Body of pancreas (tissue), 4 donors: ENCODE data around the gene TTPAL. TPM values are rescaled to one million over a fixed set of nuclear protein-coding genes. Genes with fewer than 3 reads are reported as not detected.

ENCODE experiments used
- ATAC-seq: fragments of 150-250 bp; one replicate; pipeline ENCODE4 v1.9.1; 2016
- DNase-seq, 4 donors: peaks; one replicate each; pipeline ENCODE4 v3.0.0-alpha.2; 2019
- H3K27ac ChIP-seq, 4 donors: fragments of 200-600 bp; sonication (generic); 1 replicate in 3 of 4; 2 replicates in 1 of 4; pipeline versions ENCODE4 v1.5.1 to v1.6.1; 2016 to 2019; ENCODE audit warnings: mild to moderate bottlenecking in 1 of 4, mixed read lengths in 1 of 4, moderate library complexity in 1 of 4
- H3K27me3 ChIP-seq, 2 donors: fragments of 200-600 bp; sonication (generic); one replicate each; pipeline ENCODE4 v1.6.0; 2016; ENCODE audit warnings: mild to moderate bottlenecking in 1 of 2
- H3K36me3 ChIP-seq, 2 donors: fragments of 200-600 bp; sonication (generic); replicated peaks in 1 of 2; 2 replicates each; pipeline ENCODE4 v1.5.1; 2016; ENCODE audit warnings: low read depth in 2 of 2; ENCODE audit not compliant: insufficient read depth in 1 of 2
- H3K4me1 ChIP-seq: fragments of 200-600 bp; sonication (generic); one replicate; pipeline ENCODE4 v1.6.0; 2016
- H3K4me3 ChIP-seq, 2 donors: fragments of 200-600 bp; sonication (generic); 1 replicate in 1 of 2; 2 replicates in 1 of 2; pipeline ENCODE4 v1.5.1; 2016 to 2019
- H3K9me3 ChIP-seq, 3 donors: fragments of 200-600 bp; sonication (generic); 1 replicate in 2 of 3; 2 replicates in 1 of 3; pipeline ENCODE4 v1.5.1; 2016
- CTCF ChIP-seq, 7 experiments: fragments of 450-650 bp in 4 of 7; fragments of 200-600 bp in 3 of 7; sonication (generic) in 3 of 7; IDR thresholded peaks; one replicate each; pipeline ENCODE4 v1.5.1; 2016 to 2019; ENCODE audit warnings: antibody characterized with exemption in 7 of 7
- POLR2A ChIP-seq, 3 donors: fragments of 450-650 bp; IDR thresholded peaks; one replicate each; pipeline ENCODE4 v1.6.1; 2016; ENCODE audit warnings: antibody characterized with exemption in 3 of 3, mild to moderate bottlenecking in 2 of 3
- WGBS, 2 donors: methylation state at CpG; one replicate each; pipeline ENCODE4 v1.1.5; 2017; 5-methylcytosine and 5-hydroxymethylcytosine counted together
- intact Hi-C: fragments of 100-400 bp; cut with DNase I; formaldehyde crosslinking; loops from one replicate; pipeline ENCODE4 v1.15.1; 2023
- total RNA-seq, 2 donors: library from RNA; depleted of rRNA; stranded (reverse); fragments of >200 nt; gene quantifications; one replicate each; pipeline ENCODE4 v1.1.0, GENCODE V29; 2016

The TTPAL gene
- total RNA-seq, 2 donors from 2014 or later: 8.3 to 9.9 TPM

- H3K27me3 ChIP-seq: no peaks in the 10 kb centered on the region
- H3K4me1 ChIP-seq: peaks cover 17% of the 10 kb centered on the region
- H3K36me3 ChIP-seq: peaks cover 0 to 6% of the 10 kb centered on the region in 2 donors
- WGBS, 2 donors: 68 to 73% methylated on average over 4 to 5 of the region's 5 CpGs
- ATAC-seq (no peak), DNase-seq (no peak)
- TF ChIP-seq POLR2A (IDR thresholded peaks at IDR 0.05) (no peak), CTCF (IDR thresholded peaks at IDR 0.05) (no peak)
- intact Hi-C loops: no loop called here
- no peaks in the 10 kb centered on the region for H3K9me3 ChIP-seq
- H3K4me3 ChIP-seq: no peak overlapping the region
- no peak overlapping the region for H3K27ac ChIP-seq
Observed at GRCh38 chr20:44479643-44480042, 4.0 kb downstream of the TTPAL start.

DNA sequence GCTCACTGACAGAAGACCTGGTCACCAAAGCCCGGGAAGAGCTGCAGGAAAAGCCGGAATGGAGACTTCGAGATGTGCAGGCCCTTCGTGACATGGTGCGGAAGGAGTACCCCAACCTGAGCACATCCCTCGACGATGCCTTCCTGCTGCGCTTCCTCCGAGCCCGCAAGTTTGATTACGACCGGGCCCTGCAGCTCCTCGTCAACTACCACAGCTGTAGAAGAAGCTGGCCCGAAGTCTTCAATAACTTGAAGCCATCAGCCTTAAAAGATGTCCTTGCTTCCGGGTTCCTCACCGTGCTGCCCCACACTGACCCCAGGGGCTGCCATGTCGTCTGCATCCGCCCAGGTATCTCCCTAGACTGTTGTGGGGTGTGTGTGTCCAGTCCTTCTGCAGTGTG lies 4.4 kb downstream of the TTPAL start:
- Histone ChIP-seq H3K4me3 (no peak overlapping the region), H3K9me3 (no peaks in the 10 kb centered on the region), H3K36me3 (peaks cover 0 to 8% of the 10 kb centered on the region in 2 donors), H3K27me3 (no peaks in the 10 kb centered on the region), H3K27ac (no peak overlapping the region), H3K4me1 (peaks cover 14% of the 10 kb centered on the region)
- WGBS, 2 donors: 91 to 96% methylated on average over 18 of the region's 18 CpGs
- no peak for ATAC-seq
- TF ChIP-seq CTCF (IDR thresholded peaks at IDR 0.05) (no peak), POLR2A (IDR thresholded peaks at IDR 0.05) (no peak)
- no peak for DNase-seq
- intact Hi-C loops: no loop called here

DNA sequence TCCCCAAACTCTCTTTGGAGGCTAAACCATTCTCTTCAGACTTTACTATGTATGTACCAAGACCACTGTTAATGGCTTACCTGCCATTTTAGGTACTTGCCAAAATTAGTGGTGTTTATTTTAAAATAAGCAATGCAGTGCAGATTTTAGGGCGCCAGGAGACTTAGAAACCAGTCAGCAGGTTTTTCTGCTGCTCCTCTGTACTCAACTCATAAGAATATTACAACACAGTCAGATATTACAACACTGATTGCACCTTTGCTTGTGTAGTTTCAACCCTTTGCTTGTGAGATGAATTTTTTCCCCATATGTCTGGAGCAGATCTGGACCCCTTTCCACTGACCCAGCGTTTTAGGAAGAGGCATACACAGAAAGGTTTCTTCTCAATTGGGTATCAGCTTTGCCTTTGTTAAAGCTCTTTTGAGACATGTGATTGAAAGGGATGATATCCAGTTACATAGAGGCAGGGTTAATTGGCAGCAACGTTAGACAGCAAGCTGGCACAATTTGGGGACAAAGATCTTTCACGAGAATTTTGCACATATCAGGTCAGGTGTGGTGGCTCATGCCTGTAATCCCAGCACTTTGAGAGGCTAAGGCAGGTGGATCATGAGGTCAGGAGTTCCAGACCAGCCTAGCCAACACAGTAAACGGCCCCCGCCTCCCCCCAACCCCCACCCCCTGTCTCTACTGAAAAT lies 6.2 kb downstream of the TTPAL start:
- TF ChIP-seq CTCF (IDR thresholded peaks at IDR 0.05): no peak
- TF ChIP-seq POLR2A (IDR thresholded peaks at IDR 0.05): no peak
- H3K36me3 ChIP-seq: peaks cover 0 to 9% of the 10 kb centered on the region in 2 donors
- H3K9me3 ChIP-seq: no peaks in the 10 kb centered on the region
- H3K27me3 ChIP-seq: no peaks in the 10 kb centered on the region
- ATAC-seq (no peak), DNase-seq (no peak)
- intact Hi-C loops: no loop called here
- no peak overlapping the region for H3K27ac ChIP-seq
- no peak overlapping the region for H3K4me3 ChIP-seq
- peaks cover 3% of the 10 kb centered on the region for H3K4me1 ChIP-seq
- WGBS, 2 donors: 62 to 63% methylated on average over 4 to 6 of the region's 6 CpGs

- no peak overlapping the region for H3K27ac ChIP-seq
- WGBS, 2 donors: 87 to 91% methylated on average over 5 of the region's 5 CpGs
- DNase-seq (no peak), ATAC-seq (no peak)
- H3K9me3 ChIP-seq: no peaks in the 10 kb centered on the region
- H3K36me3 ChIP-seq: peaks cover 0 to 9% of the 10 kb centered on the region in 2 donors
- H3K4me3 ChIP-seq: no peak overlapping the region
- intact Hi-C loops: no loop called here
- no peaks in the 10 kb centered on the region for H3K27me3 ChIP-seq
- no peaks in the 10 kb centered on the region for H3K4me1 ChIP-seq
- TF ChIP-seq CTCF (IDR thresholded peaks at IDR 0.05) (no peak), POLR2A (IDR thresholded peaks at IDR 0.05) (no peak)
Observed at GRCh38 chr20:44483112-44483511, 7.4 kb downstream of the TTPAL start.
